B cell (primary cell): ENCODE measurements around the gene BABAM2. TPM values are rescaled to one million over a fixed set of nuclear protein-coding genes. Genes with fewer than 3 reads are reported as not detected.

Experiments
- ATAC-seq: fragments of 200-7000 bp; cut with Tn5 transposase; one replicate; pipeline ENCODE4 v1.10.0; 2021; ENCODE audit warnings: low read depth, mild to moderate bottlenecking, moderate number of reproducible peaks, moderate library complexity
- CTCF ChIA-PET: fragments of 350-600 bp; sonication (Branson Sonifier 250); formaldehyde crosslinking; loops from one replicate; lab custom pipeline; 2021; ENCODE audit warnings: antibody characterized with exemption, inconsistent platforms; lab: Charles Lee
- POLR2A ChIA-PET: fragments of 350-600 bp; sonication (Branson Sonifier 250); formaldehyde crosslinking; loops from one replicate; lab custom pipeline; 2021; ENCODE audit warnings: antibody characterized with exemption; lab: Charles Lee
- DNase-seq: peaks from one replicate; pipeline ENCODE4 v3.0.0; 2013
- H2AFZ ChIP-seq: 2 replicates; pipeline ENCODE4 v1.6.1; 2012; ENCODE audit warnings: mild to moderate bottlenecking, low read depth, low read length; ENCODE audit not compliant: insufficient read depth, poor library complexity, severe bottlenecking
- H3K27ac ChIP-seq, 2 donors: 1 replicate in 1 of 2; 2 replicates in 1 of 2; pipeline ENCODE4 v1.5.1; 2012 to 2013; ENCODE audit warnings: low read length in 2 of 2, mild to moderate bottlenecking in 2 of 2, moderate library complexity in 1 of 2
- H3K27me3 ChIP-seq, 4 experiments: fragments of 200-600 bp in 1 of 4; sonication (generic) in 1 of 4; replicated peaks in 1 of 4; 1 replicate in 2 of 4; 2 replicates in 2 of 4; pipeline versions ENCODE4 v1.6.1 to v1.7.0; 2013 to 2016; ENCODE audit warnings: low read length in 3 of 4, mild to moderate bottlenecking in 2 of 4, mixed read lengths in 1 of 4, moderate library complexity in 1 of 4; ENCODE audit not compliant: insufficient read depth in 4 of 4, control insufficient read depth in 3 of 4; ENCODE audit errors: control extremely low read depth in 1 of 4
- H3K36me3 ChIP-seq, 2 experiments: replicated peaks in 1 of 2; 1 replicate in 1 of 2; 2 replicates in 1 of 2; pipeline versions ENCODE4 v1.6.1 to v1.7.1; 2013; ENCODE audit warnings: low read length in 1 of 2; ENCODE audit not compliant: insufficient read depth in 2 of 2, control insufficient read depth in 1 of 2; ENCODE audit errors: control extremely low read depth in 1 of 2, extremely low read depth in 1 of 2
- H3K4me1 ChIP-seq, 2 donors: fragments of 200-600 bp in 1 of 2; sonication (generic) in 1 of 2; 1 replicate in 1 of 2; 2 replicates in 1 of 2; pipeline versions ENCODE4 v1.5.1 to v1.6.1; 2013 to 2017; ENCODE audit warnings: low read length in 2 of 2; ENCODE audit not compliant: control insufficient read depth in 2 of 2, insufficient read depth in 2 of 2
- H3K4me2 ChIP-seq: replicated peaks from 2 replicates; pipeline ENCODE3; 2012; ENCODE audit warnings: mild to moderate bottlenecking, low read depth, low read length; ENCODE audit not compliant: poor library complexity, severe bottlenecking
- H3K4me3 ChIP-seq, 5 experiments: fragments of 200-600 bp in 1 of 5; sonication (generic) in 1 of 5; 1 replicate in 3 of 5; 2 replicates in 2 of 5; pipeline versions ENCODE4 v1.5.1 to v1.7.0; 2011 to 2016; ENCODE audit warnings: low read length in 4 of 5, mild to moderate bottlenecking in 4 of 5, low read depth in 2 of 5, control low read depth in 1 of 5, moderate library complexity in 1 of 5; ENCODE audit not compliant: insufficient read depth in 1 of 5; ENCODE audit errors: control extremely low read depth in 1 of 5, extremely low read depth in 1 of 5
- H3K79me2 ChIP-seq: fragments of 200-600 bp; sonication (generic); one replicate; pipeline ENCODE4 v1.6.0; 2016; ENCODE audit warnings: low read length; ENCODE audit not compliant: control insufficient read depth, insufficient read depth
- H3K9ac ChIP-seq: fragments of 200-600 bp; sonication (generic); 2 replicates; pipeline ENCODE4 v1.6.1; 2017; ENCODE audit warnings: mild to moderate bottlenecking, low read length, moderate library complexity
- H3K9me3 ChIP-seq, 3 donors: one replicate each; pipeline versions ENCODE4 v1.6.1 to v1.7.1; 2013; ENCODE audit warnings: low read length in 2 of 3; ENCODE audit not compliant: control insufficient read depth in 2 of 3, insufficient read depth in 1 of 3; ENCODE audit errors: control extremely low read depth in 1 of 3
- H4K20me1 ChIP-seq: 2 replicates; pipeline ENCODE4 v1.6.0; 2012; ENCODE audit warnings: mild to moderate bottlenecking, low read length; ENCODE audit not compliant: insufficient read depth, control insufficient read depth, poor library complexity, severe bottlenecking
- H3K27ac Mint-ChIP-seq: one replicate; pipeline ENCODE4 v1.8.0; 2021; ENCODE audit warnings: mixed read lengths
- H3K27me3 Mint-ChIP-seq: one replicate; pipeline ENCODE4 v1.8.0; 2021; ENCODE audit warnings: mixed read lengths
- H3K4me1 Mint-ChIP-seq: one replicate; pipeline ENCODE4 v1.8.0; 2021; ENCODE audit warnings: mixed read lengths
- H3K4me3 Mint-ChIP-seq: one replicate; pipeline ENCODE4 v1.8.0; 2021; ENCODE audit warnings: mixed read lengths
- H3K9me3 Mint-ChIP-seq: one replicate; pipeline ENCODE4 v1.8.0; 2022; ENCODE audit warnings: mixed read lengths; ENCODE audit not compliant: insufficient read depth
- CTCF ChIP-seq: fragments of 200-600 bp; IDR thresholded peaks from one replicate; pipeline ENCODE4 v1.8.0; 2022; ENCODE audit warnings: antibody characterized with exemption, mild to moderate bottlenecking
- EZH2 ChIP-seq: IDR thresholded peaks from 2 replicates; pipeline ENCODE4 v1.6.1; 2012; ENCODE audit warnings: borderline replicate concordance, low read depth, mild to moderate bottlenecking, moderate library complexity, low read length; ENCODE audit not compliant: insufficient read depth, poor library complexity, severe bottlenecking
- WGBS: methylation state at CpG from one replicate; pipeline ENCODE4 v1.1.5; 2013; ENCODE audit warnings: missing lambda C conversion rate; ENCODE audit not compliant: insufficient coverage; 5-methylcytosine and 5-hydroxymethylcytosine counted together
- intact Hi-C: fragments of 100-400 bp; cut with micrococcal nuclease; formaldehyde crosslinking; loops from one replicate; pipeline ENCODE4 v1.10.0; 2022
- polyA plus RNA-seq: library from polyadenylated mRNA; depleted of rRNA; stranded (reverse); fragments of >200 nt; gene quantifications from 2 replicates; pipeline ENCODE4 v1.2.3, GENCODE V29; 2012
- total RNA-seq, 2 donors: library from RNA; stranded (reverse); fragments of 120-200 nt in 1 of 2; gene quantifications; 1 replicate in 1 of 2; 2 replicates in 1 of 2; pipeline versions ENCODE4 v1.2.3 to v1.2.4, GENCODE V29; 2013 to 2022

Gene BABAM2
- total and polyA plus RNA-seq, 2 donors (not counting 1 experiment from before 2014, with no cell fraction given), result 22.3 to 69.6 TPM

GRCh38 chr2:28294451-28294850, 403.9 kb downstream of the BABAM2 start:
- H3K4me2 ChIP-seq, result no peak overlapping the region
- H3K36me3 ChIP-seq, result peaks cover 0 to 5% of the 10 kb centered on the region in 2 experiments
- no peak overlapping the region for H2AFZ ChIP-seq
- no peak overlapping the region for H3K4me3 ChIP-seq
- H3K27me3 ChIP-seq, result no peaks in the 10 kb centered on the region
- H3K4me1 ChIP-seq, result no peaks in the 10 kb centered on the region
- no peak for DNase-seq
- Mint-ChIP-seq H3K27ac (no peak overlapping the region), H3K27me3 (no peaks in the 10 kb centered on the region), H3K9me3 (no peaks in the 10 kb centered on the region), H3K4me3 (no peak overlapping the region), H3K4me1 (no peaks in the 10 kb centered on the region)
- H3K79me2 ChIP-seq, result no peaks in the 10 kb centered on the region
- no CpG with 5 or more reads among the region's 1 CpG for WGBS
- no peaks in the 10 kb centered on the region for H3K9me3 ChIP-seq
- no peak for ATAC-seq
- intact Hi-C loops, result no loop called here
- H3K9ac ChIP-seq, result no peak overlapping the region
- H4K20me1 ChIP-seq, result no peaks in the 10 kb centered on the region
- CTCF ChIA-PET, result no interaction called here
- H3K27ac ChIP-seq, result no peak overlapping the region
- TF ChIP-seq CTCF (no peak), EZH2 (no peak)
- POLR2A ChIA-PET, result no interaction called here

- Mint-ChIP-seq H3K9me3 (no peaks in the 10 kb centered on the region), H3K27ac (no peak overlapping the region), H3K4me3 (no peak overlapping the region), H3K27me3 (no peaks in the 10 kb centered on the region), H3K4me1 (no peaks in the 10 kb centered on the region)
- peaks cover 5 to 17% of the 10 kb centered on the region in 2 experiments for H3K36me3 ChIP-seq
- no peaks in the 10 kb centered on the region for H3K27me3 ChIP-seq
- WGBS, result 100% methylated on average over 1 of the region's 7 CpGs
- POLR2A ChIA-PET, result no interaction called here
- no peak overlapping the region for H3K4me2 ChIP-seq
- no peak overlapping the region for H3K27ac ChIP-seq
- no peak for ATAC-seq
- no peaks in the 10 kb centered on the region for H3K79me2 ChIP-seq
- H4K20me1 ChIP-seq, result no peaks in the 10 kb centered on the region
- intact Hi-C loops, result no loop called here
- H3K4me3 ChIP-seq, result no peak overlapping the region
- CTCF ChIA-PET, result no interaction called here
- no peak for DNase-seq
- H3K4me1 ChIP-seq, result no peaks in the 10 kb centered on the region
- no peak overlapping the region for H2AFZ ChIP-seq
- H3K9me3 ChIP-seq, result no peaks in the 10 kb centered on the region
- no peak for TF ChIP-seq EZH2
- TF ChIP-seq CTCF, result no peak
- H3K9ac ChIP-seq, result no peak overlapping the region
Observed at GRCh38 chr2:28296243-28296642, 405.7 kb downstream of the BABAM2 start.
